Islet of Langerhans (tissue), 1 donor: ENCODE measurements around the gene ZC3H14.
"Not testable (repeated sequence)": the region's sequence is repeated elsewhere in the genome, so short reads cannot be mapped to it uniquely, and the experiment has no call there.

Source experiments
- FAIRE-seq: peaks from one replicate; lab custom pipeline; 2011; peaks lifted over from hg19 to GRCh38; lab: Jason Lieb, UNC

ZC3H14 gene

GRCh38 chr14:88562831-88563686 lies at the start of gene ZC3H14:
ZC3H14 (plus strand) TSS chr14:88563037; CDS start chr14:88563134, 97 bp downstream.
- no peak for FAIRE-seq

GRCh38 chr14:88515499-88516221 lies 47.2 kb upstream of the ZC3H14 start:
- no peak for FAIRE-seq

GRCh38 chr14:88516861-88517357 lies 45.9 kb upstream of the ZC3H14 start:
- FAIRE-seq: no peak

GRCh38 chr14:88518592-88519512 lies 44.0 kb upstream of the ZC3H14 start:
- FAIRE-seq: no peak

GRCh38 chr14:88519907-88520306 lies 42.9 kb upstream of the ZC3H14 start:
- no peak for FAIRE-seq

GRCh38 chr14:88521818-88522217 lies 41.0 kb upstream of the ZC3H14 start:
- FAIRE-seq: peak; percentile 5

DNA sequence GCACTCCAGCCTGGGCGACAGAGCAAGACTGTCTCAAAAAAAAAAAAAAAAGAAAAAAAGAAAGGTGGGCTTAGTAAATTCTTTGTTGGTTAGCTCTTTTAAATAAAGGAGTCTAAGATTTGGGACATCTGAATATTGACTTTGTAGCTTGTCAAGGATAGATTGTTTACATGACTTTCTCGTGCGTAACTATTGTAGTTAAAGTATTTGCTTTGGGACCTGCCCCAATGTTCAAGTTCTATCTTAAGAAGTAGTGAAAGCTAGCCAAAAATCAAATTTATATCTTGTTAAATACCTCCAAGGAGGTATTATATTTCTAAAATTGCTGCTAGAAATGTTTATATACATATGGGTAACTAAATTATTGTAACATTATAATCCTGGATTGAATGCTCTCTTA lies 40.4 kb upstream of the ZC3H14 start:
- FAIRE-seq: no peak

- not testable (repeated sequence) for FAIRE-seq
These were observed 32.9 kb upstream of the ZC3H14 start for GRCh38 chr14:88529889-88530288.

DNA sequence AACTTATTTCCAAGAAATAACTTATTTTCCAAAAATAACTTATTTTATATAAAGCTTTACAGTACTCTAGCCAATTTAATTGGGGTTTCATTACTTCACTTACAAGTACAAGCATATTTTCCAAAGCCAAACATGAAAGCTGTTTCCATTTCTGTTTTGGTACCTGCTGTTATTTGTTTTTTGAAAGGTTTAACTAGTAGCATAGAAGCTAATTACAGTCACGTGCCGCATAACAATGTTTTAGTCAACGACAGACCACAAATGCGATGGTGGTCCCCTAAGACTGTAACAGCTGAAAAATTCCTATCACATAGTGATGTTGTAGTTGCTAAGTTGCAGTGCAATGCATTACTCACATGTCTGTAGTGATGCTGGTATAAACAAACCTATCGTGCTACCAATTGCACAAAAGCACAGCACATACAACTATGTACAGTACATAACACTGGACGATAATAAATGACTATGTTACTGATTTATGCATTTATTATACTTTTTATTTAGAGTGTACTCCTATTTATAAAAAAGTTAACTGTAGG lies 29.7 kb upstream of the ZC3H14 start:
- FAIRE-seq: no peak

DNA sequence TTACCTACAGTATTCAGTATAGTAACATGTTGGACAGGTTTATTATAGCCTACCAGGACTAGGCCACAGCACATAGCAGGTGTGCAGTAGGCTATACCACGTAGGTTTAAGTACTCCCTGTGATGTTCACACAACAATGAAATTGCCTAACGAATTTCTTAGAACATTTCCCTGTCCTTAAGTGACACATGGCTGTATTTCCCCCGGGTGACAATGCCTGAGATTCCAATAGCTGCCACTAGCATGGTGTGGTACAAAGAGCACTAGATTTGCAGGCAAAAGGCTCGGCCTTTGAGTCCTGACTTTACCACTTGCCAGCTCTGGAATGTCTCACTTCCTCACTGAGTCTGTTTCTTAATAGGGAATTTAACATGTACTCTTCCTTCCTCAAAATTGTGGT lies 27.7 kb upstream of the ZC3H14 start:
- FAIRE-seq: no peak

DNA sequence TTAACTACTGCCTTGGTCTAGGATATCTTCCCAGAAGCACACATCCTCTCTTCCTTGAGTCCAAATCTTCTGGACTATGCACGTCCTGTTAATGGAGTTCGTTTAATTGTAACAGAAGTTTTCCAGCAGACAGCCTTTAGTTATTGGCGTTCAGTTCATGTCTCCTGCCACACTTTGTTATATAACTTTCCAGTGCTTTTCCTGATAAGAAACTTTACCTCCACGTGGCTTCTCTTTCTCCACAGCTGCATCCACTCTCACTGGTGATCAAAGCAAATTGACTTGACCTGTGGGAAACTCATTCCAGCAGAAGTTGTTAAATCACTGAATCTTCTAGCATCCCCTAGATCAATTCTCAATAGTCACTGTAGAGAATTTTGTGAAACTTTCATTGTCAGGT lies 27.0 kb upstream of the ZC3H14 start:
- FAIRE-seq: no peak

- no peak for FAIRE-seq
These were observed 21.5 kb upstream of the ZC3H14 start for GRCh38 chr14:88541324-88541723.

- FAIRE-seq: peak; percentile 43
These were observed 19.7 kb upstream of the ZC3H14 start for GRCh38 chr14:88542857-88543795.

GRCh38 chr14:88545256-88545655 lies 17.6 kb upstream of the ZC3H14 start:
- no peak for FAIRE-seq

DNA sequence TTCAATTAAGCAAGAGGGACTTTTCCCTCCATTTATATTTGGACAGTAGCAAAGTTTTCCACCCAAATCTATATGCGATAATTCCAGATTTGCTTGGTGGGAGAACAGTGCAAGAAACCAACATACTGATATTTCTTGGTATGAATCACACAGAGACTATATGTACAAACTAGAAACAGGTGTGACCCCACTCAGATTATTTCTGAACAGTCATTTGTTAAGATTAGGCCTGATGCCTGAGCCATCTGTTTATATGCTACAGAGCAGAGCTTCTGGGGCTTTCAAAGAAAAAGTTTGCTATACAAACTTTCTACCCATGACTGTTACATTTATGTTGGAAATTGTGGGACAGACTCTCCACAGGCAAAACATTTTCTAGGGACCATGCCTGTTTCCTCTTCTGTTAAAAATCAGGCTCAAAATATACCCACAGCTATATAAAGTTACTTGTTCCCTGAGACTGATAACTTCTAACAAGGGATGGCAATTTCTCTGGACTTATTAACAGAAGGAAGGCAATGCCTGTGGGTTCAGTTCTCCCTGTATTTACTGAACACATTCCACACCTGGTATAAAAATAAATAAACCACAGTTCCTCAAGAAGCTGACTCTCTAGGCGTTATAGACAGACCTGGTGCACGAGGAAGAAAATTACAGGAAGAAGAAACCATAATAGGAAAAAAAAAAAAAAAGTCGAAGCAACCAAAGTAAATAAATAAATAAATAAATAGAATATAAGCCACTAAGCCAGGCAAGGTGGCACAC lies 16.0 kb upstream of the ZC3H14 start:
- no peak for FAIRE-seq

GRCh38 chr14:88547386-88547780 lies 15.5 kb upstream of the ZC3H14 start:
- no peak for FAIRE-seq

- no peak for FAIRE-seq
These were observed 12.8 kb upstream of the ZC3H14 start for GRCh38 chr14:88550078-88550477.

GRCh38 chr14:88551094-88551870 lies 11.6 kb upstream of the ZC3H14 start:
- FAIRE-seq: no peak

GRCh38 chr14:88551980-88552431 lies 10.8 kb upstream of the ZC3H14 start:
- no peak for FAIRE-seq
